ENCODE data around the gene TSSK6.

GRCh38 chr19:19502808-19503602 is 12.3 kb downstream of the TSSK6 start:
- no peak for TF ChIP-seq CTCF (IDR thresholded peaks at IDR 0.05)
- no peak for TF ChIP-seq POLR2AphosphoS5 (IDR thresholded peaks at IDR 0.05)
